ENCODE measurements around the gene EFCAB8.

GRCh38 chr20:32831982-32832381, 26.7 kb upstream of the EFCAB8 start:
- TF ChIP-seq CTCF (IDR thresholded peaks at IDR 0.05; ENCODE audit: low read length) (no peak), EZH2 (optimal IDR thresholded peaks at IDR 0.05; ENCODE audit: low read depth, low read length) (no peak), EZH2phosphoT487 (IDR thresholded peaks at IDR 0.05; ENCODE audit: low read length) (no peak)
